IMR-90 (cell line): ENCODE measurements around the gene CNPY1.

Experiments
- CEBPB ChIP-seq: IDR thresholded peaks from 2 replicates; pipeline ENCODE4 v1.6.1; 2012; ENCODE audit warnings: low read depth, low read length, improper control_type of control experiment
- CTCF ChIP-seq: conservative IDR thresholded peaks from 2 replicates; pipeline ENCODE4 v1.5.1; 2012; ENCODE audit warnings: mild to moderate bottlenecking, low read depth, low read length, improper control_type of control experiment
- FOS ChIP-seq: fragments of 150-350 bp; IDR thresholded peaks from 2 replicates; pipeline ENCODE4 v1.6.1; 2016; ENCODE audit warnings: low read depth, low read length
- MAFK ChIP-seq: IDR thresholded peaks from 2 replicates; pipeline ENCODE4 v1.6.1; 2012; ENCODE audit warnings: low read depth, low read length, improper control_type of control experiment
- POLR2A ChIP-seq: IDR thresholded peaks from 2 replicates; pipeline ENCODE4 v1.6.1; 2012; ENCODE audit warnings: mild to moderate bottlenecking, low read depth, low read length
- RAD21 ChIP-seq: IDR thresholded peaks from 2 replicates; pipeline ENCODE4 v1.6.1; 2012; ENCODE audit warnings: low read length, improper control_type of control experiment
- RFX5 ChIP-seq: IDR thresholded peaks from 2 replicates; pipeline ENCODE4 v1.8.0; 2012; ENCODE audit warnings: low read depth, mild to moderate bottlenecking, low read length, moderate library complexity
- SMC3 ChIP-seq: fragments of 150-350 bp; IDR thresholded peaks from 2 replicates; pipeline ENCODE4 v1.6.1; 2016; ENCODE audit warnings: low read depth, mild to moderate bottlenecking, antibody characterized with exemption, low read length, moderate library complexity
- TF ChIP-seq, protein P1 (sequence below): fragments of 150-350 bp; IDR thresholded peaks from 2 replicates; pipeline ENCODE4 v1.6.1; 2016; ENCODE audit warnings: low read depth, mild to moderate bottlenecking, low read length, moderate library complexity, borderline replicate concordance
- TF ChIP-seq, protein P2 (sequence below): fragments of 150-350 bp; IDR thresholded peaks from 2 replicates; pipeline ENCODE4 v1.6.1; 2017; ENCODE audit warnings: mild to moderate bottlenecking, antibody characterized with exemption, low read length, low read depth

DNA sequence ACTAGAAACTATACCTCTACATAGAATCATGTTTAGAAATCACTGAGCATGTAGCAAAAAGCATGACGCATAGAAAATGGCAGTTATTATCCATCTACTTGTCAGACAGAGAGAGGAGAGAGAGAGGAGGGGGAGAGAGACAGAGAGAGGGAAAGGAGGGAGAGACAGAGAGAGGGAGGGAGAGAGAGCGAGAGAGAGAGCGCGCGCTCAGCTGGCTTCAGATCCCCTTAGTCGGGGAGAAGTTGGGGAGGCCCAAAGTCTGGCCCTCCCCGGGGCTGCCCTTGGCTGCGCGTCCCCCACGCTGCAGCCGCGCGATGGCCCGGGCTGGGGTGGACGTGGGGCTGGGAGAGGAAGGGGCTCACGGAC lies 37.0 kb downstream of the CNPY1 start:
- TF ChIP-seq, protein P1, sequence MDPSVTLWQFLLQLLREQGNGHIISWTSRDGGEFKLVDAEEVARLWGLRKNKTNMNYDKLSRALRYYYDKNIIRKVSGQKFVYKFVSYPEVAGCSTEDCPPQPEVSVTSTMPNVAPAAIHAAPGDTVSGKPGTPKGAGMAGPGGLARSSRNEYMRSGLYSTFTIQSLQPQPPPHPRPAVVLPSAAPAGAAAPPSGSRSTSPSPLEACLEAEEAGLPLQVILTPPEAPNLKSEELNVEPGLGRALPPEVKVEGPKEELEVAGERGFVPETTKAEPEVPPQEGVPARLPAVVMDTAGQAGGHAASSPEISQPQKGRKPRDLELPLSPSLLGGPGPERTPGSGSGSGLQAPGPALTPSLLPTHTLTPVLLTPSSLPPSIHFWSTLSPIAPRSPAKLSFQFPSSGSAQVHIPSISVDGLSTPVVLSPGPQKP: no peak
- TF ChIP-seq CTCF (no peak), CEBPB (no peak), POLR2A (no peak), MAFK (no peak), RFX5 (no peak), SMC3 (no peak), RAD21 (no peak), FOS (no peak)
- TF ChIP-seq, protein P2, sequence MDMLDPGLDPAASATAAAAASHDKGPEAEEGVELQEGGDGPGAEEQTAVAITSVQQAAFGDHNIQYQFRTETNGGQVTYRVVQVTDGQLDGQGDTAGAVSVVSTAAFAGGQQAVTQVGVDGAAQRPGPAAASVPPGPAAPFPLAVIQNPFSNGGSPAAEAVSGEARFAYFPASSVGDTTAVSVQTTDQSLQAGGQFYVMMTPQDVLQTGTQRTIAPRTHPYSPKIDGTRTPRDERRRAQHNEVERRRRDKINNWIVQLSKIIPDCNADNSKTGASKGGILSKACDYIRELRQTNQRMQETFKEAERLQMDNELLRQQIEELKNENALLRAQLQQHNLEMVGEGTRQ: no peak
